HG03354 (cell line): ENCODE data around the gene SALL2.
A peak's percentile ranks its signal among the peaks of the same experiment; 100 is the strongest.

Experiments
- ATAC-seq: cut with Tn5 transposase; IDR thresholded peaks from one replicate; pipeline ENCODE4 v1.9.1; 2021; ENCODE audit warnings: mild to moderate bottlenecking; ENCODE audit not compliant: unreplicated experiment, poor library complexity, severe bottlenecking

Gene SALL2

GRCh38 chr14:21496453-21496852 lies 29.7 kb downstream of the SALL2 start:
- ATAC-seq: no peak

GRCh38 chr14:21494902-21495762 lies 31.0 kb downstream of the SALL2 start:
- ATAC-seq: no peak

- no peak for ATAC-seq
Measured at GRCh38 chr14:21486640-21487087, 39.5 kb downstream of the SALL2 start.

- ATAC-seq: peak; percentile 100
Measured at GRCh38 chr14:21476925-21477681, 49.0 kb downstream of the SALL2 start, which contains the start of the genes RAB2B and TOX4. Gene RAB2B, minus strand, starts transcription at chr14:21476959. Its CDS starts 87 bp downstream, at chr14:21476872. Gene TOX4, plus strand, starts transcription at chr14:21477195. Its CDS starts 84 bp downstream, at chr14:21477279.

GRCh38 chr14:21476523-21476924 lies 49.6 kb downstream of the SALL2 start:
- no peak for ATAC-seq

GRCh38 chr14:21475767-21476522 lies 50.2 kb downstream of the SALL2 start:
- ATAC-seq: no peak
